Pancreas (tissue), 10 donors: Measurements from ENCODE around the gene RBMXL3. TPM values are rescaled to one million over a fixed set of nuclear protein-coding genes. Genes with fewer than 3 reads are reported as not detected.

ENCODE experiments used
- ATAC-seq, 4 donors: fragments of 200-7000 bp; cut with Tn5 transposase; one replicate each; pipeline versions ENCODE4 v1.8.0 to v1.9.1; 2020; ENCODE audit warnings: mild to moderate bottlenecking in 4 of 4, moderate library complexity in 4 of 4
- DNase-seq, 6 donors: peaks; one replicate each; pipeline ENCODE4 v3.0.0-alpha.2; 2020
- FAIRE-seq: peaks from 2 replicates; lab custom pipeline; 2012; peaks lifted over from hg19 to GRCh38; lab: Jason Lieb, UNC
- H3K27ac ChIP-seq, 4 donors: fragments of 200-600 bp; sonication (generic); 1 replicate in 3 of 4; 2 replicates in 1 of 4; pipeline versions ENCODE4 v1.5.0 to v1.8.0; 2020
- H3K27me3 ChIP-seq, 4 donors: fragments of 200-600 bp; one replicate each; pipeline ENCODE4 v1.8.0; 2021
- H3K36me3 ChIP-seq, 3 donors: fragments of 200-600 bp; sonication (generic) in 1 of 3; one replicate each; pipeline versions ENCODE4 v1.5.0 to v1.8.0; 2020 to 2021
- H3K4me1 ChIP-seq, 3 donors: fragments of 200-600 bp; one replicate each; pipeline ENCODE4 v1.8.0; 2021
- H3K4me3 ChIP-seq, 4 donors: fragments of 200-600 bp; sonication (generic) in 2 of 4; one replicate each; pipeline versions ENCODE4 v1.5.0 to v1.8.0; 2020 to 2021
- H3K9me3 ChIP-seq, 4 donors: fragments of 200-600 bp; one replicate each; pipeline ENCODE4 v1.8.0; 2021
- WGBS, 2 donors: extraction: QIAGEN DNeasy Blood & Tissue Kit; methylation state at CpG; one replicate each; pipeline ENCODE4 v1.1.7; 2013; 5-methylcytosine and 5-hydroxymethylcytosine counted together
- intact Hi-C, 3 donors: fragments of 100-400 bp; cut with DNase I; formaldehyde crosslinking; loops; one replicate each; pipeline versions ENCODE4 v1.11.1 to v1.14.2; 2022
- polyA plus RNA-seq, 2 donors: library from polyadenylated mRNA; stranded (reverse); fragments of 200-250 nt; gene quantifications; one replicate each; pipeline ENCODE4 v1.2.3, GENCODE V29; 2013
- total RNA-seq, 6 donors: library from RNA; stranded (reverse); fragmentation: NEBNext Ultra II Directional in 4 of 6; extraction: Animal tissue kit (Norgen Biotek cat#: 25700) in 4 of 6; gene quantifications; one replicate each; pipeline versions ENCODE4 v1.2.1 to v1.2.4, GENCODE V29; 2021 to 2023
- TF ChIP-seq, protein P1 (sequence below), 4 donors: fragments of 200-600 bp; sonication (generic) in 3 of 4; IDR thresholded peaks; one replicate each; pipeline versions ENCODE4 v1.5.0 to v1.8.0; 2021; ENCODE audit warnings: antibody characterized with exemption in 4 of 4
- donor health status: healthy with polysubstance abuse.
- donor health status: DM: no; HTN: no; CAD: no; lungs with moderate emphysema.
- donor health status: DM: no; HTN: no; CAD: no.
- donor health status: control.
- donor health status: control.
- donor health status: Bipolar disorder and iron deficiency.
- donor health status: DM: yes; HTN: yes; CAD: no.
- donor health status: DM: no; HTN: no; CAD: no.
- donor health status: DM: no; HTN: no; CAD: no.
- donor health status: DM: yes; HTN: yes; CAD: no.

Gene RBMXL3
- total and polyA plus RNA-seq, 8 donors = not detected

- H3K4me3 ChIP-seq = peak overlapping the region in 3 of 4 donors; percentile 2 to 36 (median 6)
- 2 to 15% methylated on average over 6 of the region's 6 CpGs for WGBS, 2 donors
Observed at GRCh38 chrX:115232933-115233496, 43.8 kb downstream of the RBMXL3 start.

DNA sequence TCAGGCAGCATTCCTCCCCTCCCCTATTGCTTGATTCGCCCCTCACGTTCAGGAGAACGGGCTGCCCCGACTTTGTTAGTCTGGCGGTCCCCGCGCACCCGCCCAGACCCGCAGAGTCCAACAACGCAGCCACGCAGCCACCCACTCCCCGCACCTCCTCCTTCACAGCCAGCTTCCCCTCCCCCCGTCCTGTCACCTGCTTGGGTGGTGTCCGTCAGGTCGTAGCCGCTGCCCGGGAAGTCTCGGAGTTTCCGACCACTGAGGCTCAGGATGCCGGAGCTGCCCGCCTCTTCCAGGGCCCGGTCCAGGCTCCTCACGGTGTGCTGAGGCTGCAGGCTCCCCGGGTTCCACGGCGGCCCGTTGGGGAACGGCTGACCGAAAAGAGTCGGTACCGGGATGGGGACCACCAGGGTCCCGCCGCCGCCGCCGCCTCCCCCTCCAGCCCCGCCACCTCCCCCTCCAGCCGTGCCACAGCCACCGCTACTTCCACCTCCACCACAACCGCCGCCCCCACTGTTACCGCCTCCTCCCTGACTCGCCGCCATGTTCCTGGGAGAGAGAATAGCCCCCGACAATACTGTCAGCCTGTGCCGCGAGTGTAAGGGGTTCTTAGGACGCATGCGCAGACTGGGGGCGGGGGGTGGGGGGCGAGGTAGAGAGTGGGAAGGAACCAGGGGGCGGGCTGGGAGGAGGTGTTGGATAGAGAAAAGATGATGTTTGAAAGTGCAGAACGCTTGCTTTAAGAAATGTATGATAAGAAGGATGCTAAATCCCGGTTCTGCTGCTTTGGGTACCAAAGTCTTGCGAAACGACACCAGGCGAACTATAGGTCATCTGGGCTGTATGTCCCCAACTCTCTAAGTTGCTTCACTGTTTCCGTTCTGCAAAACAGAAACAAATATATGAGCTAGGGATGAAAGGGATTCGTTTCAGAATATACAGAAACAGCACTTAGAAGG is 44.6 kb downstream of the RBMXL3 start, which contains the start of gene LRCH2:
TSS of gene LRCH2 (minus strand) at position 600 of the 959 bp plus-strand sequence. CDS start at position 545, 55 bp downstream.
- 3 to 11% methylated on average over 48 to 52 of the region's 59 CpGs for WGBS, 2 donors
- DNase-seq = peak in 4 of 6 donors; percentile 12 to 66 (median 37)
- Histone ChIP-seq H3K27ac (no peak within 1 kb of the TSS), H3K36me3 (no peaks in the 10 kb centered on the region), H3K4me3 (peak within 1 kb of the TSS in 3 of 4 donors; percentile 2 to 36 (median 6)), H3K27me3 (peaks cover 0 to 51% (median 5%) of the 10 kb centered on the region in 4 donors), H3K4me1 (no peaks in the 10 kb centered on the region), H3K9me3 (no peaks in the 10 kb centered on the region)
- peak in 3 of 4 donors; percentile 26 to 67 (median 56) for ATAC-seq
- TF ChIP-seq, protein P1, sequence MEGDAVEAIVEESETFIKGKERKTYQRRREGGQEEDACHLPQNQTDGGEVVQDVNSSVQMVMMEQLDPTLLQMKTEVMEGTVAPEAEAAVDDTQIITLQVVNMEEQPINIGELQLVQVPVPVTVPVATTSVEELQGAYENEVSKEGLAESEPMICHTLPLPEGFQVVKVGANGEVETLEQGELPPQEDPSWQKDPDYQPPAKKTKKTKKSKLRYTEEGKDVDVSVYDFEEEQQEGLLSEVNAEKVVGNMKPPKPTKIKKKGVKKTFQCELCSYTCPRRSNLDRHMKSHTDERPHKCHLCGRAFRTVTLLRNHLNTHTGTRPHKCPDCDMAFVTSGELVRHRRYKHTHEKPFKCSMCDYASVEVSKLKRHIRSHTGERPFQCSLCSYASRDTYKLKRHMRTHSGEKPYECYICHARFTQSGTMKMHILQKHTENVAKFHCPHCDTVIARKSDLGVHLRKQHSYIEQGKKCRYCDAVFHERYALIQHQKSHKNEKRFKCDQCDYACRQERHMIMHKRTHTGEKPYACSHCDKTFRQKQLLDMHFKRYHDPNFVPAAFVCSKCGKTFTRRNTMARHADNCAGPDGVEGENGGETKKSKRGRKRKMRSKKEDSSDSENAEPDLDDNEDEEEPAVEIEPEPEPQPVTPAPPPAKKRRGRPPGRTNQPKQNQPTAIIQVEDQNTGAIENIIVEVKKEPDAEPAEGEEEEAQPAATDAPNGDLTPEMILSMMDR (IDR thresholded peaks at IDR 0.05) = no peak
- FAIRE-seq = no peak
- intact Hi-C loops = no loop called here

More at GRCh38 chrX:115232933-115233496, 43.8 kb downstream of the RBMXL3 start:
- FAIRE-seq (no peak), ATAC-seq (no peak), DNase-seq (no peak)
- H3K4me1 ChIP-seq = no peaks in the 10 kb centered on the region
- peaks cover 0 to 44% (median 5%) of the 10 kb centered on the region in 4 donors for H3K27me3 ChIP-seq
- intact Hi-C loops = no loop called here
- no peaks in the 10 kb centered on the region for H3K9me3 ChIP-seq
- H3K27ac ChIP-seq = no peak overlapping the region
- TF ChIP-seq, protein P1 (IDR thresholded peaks at IDR 0.05) = no peak
- H3K36me3 ChIP-seq = no peaks in the 10 kb centered on the region

DNA sequence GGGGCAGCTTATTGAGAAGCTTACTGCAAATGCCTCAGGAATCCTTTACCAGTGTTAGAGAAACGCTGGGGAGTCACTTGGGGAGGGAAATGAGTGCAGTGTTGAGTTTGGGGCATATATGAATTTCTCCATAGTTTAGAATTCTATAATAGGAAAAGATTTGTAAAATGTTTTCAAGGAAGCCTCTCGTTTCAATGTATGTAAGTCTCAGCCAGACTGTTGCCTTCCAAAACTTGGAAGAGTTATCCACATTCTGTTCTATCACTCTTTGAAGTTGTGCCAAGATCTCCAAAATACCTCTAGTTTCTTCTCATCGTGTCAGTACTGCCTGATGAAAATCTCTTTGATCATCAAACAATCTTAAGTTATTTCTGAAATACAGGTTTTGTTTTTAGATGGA is 45.3 kb downstream of the RBMXL3 start:
- DNase-seq (no peak), ATAC-seq (no peak), FAIRE-seq (no peak)
- Histone ChIP-seq H3K27ac (no peak overlapping the region), H3K4me1 (no peaks in the 10 kb centered on the region), H3K4me3 (no peak overlapping the region), H3K9me3 (no peaks in the 10 kb centered on the region), H3K27me3 (peaks cover 0 to 47% (median 5%) of the 10 kb centered on the region in 4 donors), H3K36me3 (no peaks in the 10 kb centered on the region)
- intact Hi-C loops = no loop called here
- TF ChIP-seq, protein P1 (IDR thresholded peaks at IDR 0.05) = no peak
- WGBS, 2 donors = 25 to 30% methylated on average over 3 of the region's 3 CpGs

GRCh38 chrX:115236560-115236959 is 47.4 kb downstream of the RBMXL3 start:
- FAIRE-seq (no peak), ATAC-seq (no peak), DNase-seq (no peak)
- H3K27ac ChIP-seq = no peak overlapping the region
- H3K4me3 ChIP-seq = no peak overlapping the region
- TF ChIP-seq, protein P1 (IDR thresholded peaks at IDR 0.05) = no peak
- peaks cover 0 to 51% (median 5%) of the 10 kb centered on the region in 4 donors for H3K27me3 ChIP-seq
- intact Hi-C loops = no loop called here
- no peaks in the 10 kb centered on the region for H3K36me3 ChIP-seq
- no peaks in the 10 kb centered on the region for H3K4me1 ChIP-seq
- H3K9me3 ChIP-seq = no peaks in the 10 kb centered on the region
